GM12878 (cell line): ENCODE results near the gene MYH7. TPM values are rescaled to one million over a fixed set of nuclear protein-coding genes. Genes with fewer than 3 reads are reported as not detected.

Experiments
- ATAC-seq: fragments of 200-7000 bp; cut with Tn5 transposase; 3 replicates; pipeline ENCODE4 v1.9.1; 2020; ENCODE audit warnings: mild to moderate bottlenecking, moderate library complexity
- BruUV-seq: library from RNA; stranded (reverse); fragments of 400-500 nt; replicated peaks from 2 replicates; lab custom pipeline; 2021; lab: Mats Ljungman, UMichigan
- CTCF ChIA-PET: fragments of 300-600 bp; sonication (Branson Sonifier 250); formaldehyde crosslinking; extraction: SDS; loops from one replicate; lab custom pipeline; 2021; ENCODE audit warnings: inconsistent platforms; lab: Yijun Ruan, JAX
- POLR2A ChIA-PET: fragments of 350-600 bp; formaldehyde crosslinking; extraction: SDS; loops from one replicate; lab custom pipeline; 2021; ENCODE audit warnings: inconsistent platforms; lab: Charles Lee
- RAD21 ChIA-PET: fragments of 300-600 bp; sonication (Branson Sonifier 250); formaldehyde crosslinking; loops from one replicate; lab custom pipeline; 2023; ENCODE audit warnings: antibody characterized with exemption; ENCODE audit not compliant: unreplicated experiment; lab: Charles Lee
- SMC1A ChIA-PET: fragments of 300-600 bp; sonication (Branson Sonifier 250); formaldehyde crosslinking; loops from one replicate; lab custom pipeline; 2023; ENCODE audit not compliant: unreplicated experiment, uncharacterized antibody; lab: Charles Lee
- DNase-seq: peaks from one replicate; pipeline ENCODE4 v3.0.0-alpha.2; 2011; ENCODE audit warnings: low read depth, low spot score
- FAIRE-seq: peaks from 3 replicates; lab custom pipeline; 2011; peaks lifted over from hg19 to GRCh38; lab: Jason Lieb, UNC
- H2AFZ ChIP-seq: 2 replicates; pipeline ENCODE4 v1.6.0; 2011; ENCODE audit warnings: low read depth, low read length, control low read depth; ENCODE audit not compliant: control insufficient read depth
- H3K27ac ChIP-seq: 2 replicates; pipeline ENCODE4 v1.5.1; 2011; ENCODE audit warnings: control low read depth; ENCODE audit not compliant: control insufficient read depth, insufficient read depth
- H3K27me3 ChIP-seq, 2 experiments: replicated peaks in 1 of 2; 2 replicates each; pipeline versions ENCODE4 v1.6.0 to v1.6.1; 2011; ENCODE audit warnings: low read length in 1 of 2; ENCODE audit not compliant: control insufficient read depth in 2 of 2, insufficient read depth in 2 of 2
- H3K36me3 ChIP-seq, 2 experiments: 2 replicates each; pipeline ENCODE4 v1.5.1; 2011; ENCODE audit warnings: low read length in 1 of 2; ENCODE audit not compliant: control insufficient read depth in 2 of 2, insufficient read depth in 2 of 2
- H3K4me1 ChIP-seq: 2 replicates; pipeline ENCODE4 v1.6.1; 2011; ENCODE audit warnings: mild to moderate bottlenecking, low read length, moderate library complexity, mixed read lengths; ENCODE audit not compliant: control insufficient read depth, insufficient read depth
- H3K4me2 ChIP-seq: 2 replicates; pipeline ENCODE4 v1.6.0; 2011; ENCODE audit warnings: control low read depth; ENCODE audit not compliant: control insufficient read depth, insufficient read depth
- H3K4me3 ChIP-seq: fragments of 200-600 bp; sonication (generic); 2 replicates; pipeline ENCODE4 v1.5.1; 2016
- H3K79me2 ChIP-seq: 2 replicates; pipeline ENCODE4 v1.6.0; 2011; ENCODE audit warnings: low read length; ENCODE audit not compliant: control insufficient read depth, insufficient read depth
- H3K9ac ChIP-seq: 2 replicates; pipeline ENCODE4 v1.8.0; 2011; ENCODE audit warnings: low read length, control low read depth, mixed read lengths; ENCODE audit not compliant: control insufficient read depth, insufficient read depth
- H3K9me3 ChIP-seq: replicated peaks from 3 replicates; pipeline ENCODE4 v1.5.1; 2011; ENCODE audit warnings: mild to moderate bottlenecking, low read length; ENCODE audit not compliant: control insufficient read depth, insufficient read depth
- H4K20me1 ChIP-seq: 2 replicates; pipeline ENCODE4 v1.6.0; 2011; ENCODE audit not compliant: control insufficient read depth, insufficient read depth
- DPF2 ChIP-seq: fragments of 450-650 bp; IDR thresholded peaks from 2 replicates; pipeline ENCODE4 v1.6.1; 2017; ENCODE audit warnings: mild to moderate bottlenecking
- GATAD2B ChIP-seq: fragments of 450-650 bp; conservative IDR thresholded peaks from 2 replicates; pipeline ENCODE4 v1.6.1; 2017; ENCODE audit warnings: low read depth, mild to moderate bottlenecking, moderate library complexity
- RAD21 ChIP-seq: IDR thresholded peaks from 2 replicates; pipeline ENCODE4 v1.6.1; 2011; ENCODE audit warnings: mild to moderate bottlenecking, low read depth, low read length, moderate library complexity; ENCODE audit not compliant: insufficient read depth
- RUNX3 ChIP-seq: IDR thresholded peaks from 2 replicates; pipeline ENCODE4 v1.6.1; 2012; ENCODE audit warnings: low read length, inconsistent platforms
- SMC3 ChIP-seq: IDR thresholded peaks from 2 replicates; pipeline ENCODE4 v1.6.1; 2011; ENCODE audit warnings: low read length, improper control_type of control experiment, borderline replicate concordance
- YY1 ChIP-seq: IDR thresholded peaks from 2 replicates; pipeline ENCODE4 v1.6.1; 2011; ENCODE audit warnings: low read depth, mild to moderate bottlenecking, low read length
- ZBTB40 ChIP-seq: fragments of 450-650 bp; IDR thresholded peaks from 2 replicates; pipeline ENCODE4 v1.6.1; 2016; ENCODE audit warnings: mild to moderate bottlenecking, moderate library complexity, borderline replicate concordance
- ZNF592 ChIP-seq: fragments of 450-650 bp; IDR thresholded peaks from 2 replicates; pipeline ENCODE4 v1.6.1; 2017; ENCODE audit warnings: mild to moderate bottlenecking, moderate library complexity
- whole genome bisulfite sequencing: methylation state at CpG from one replicate; pipeline ENCODE4 v1.1.6; 2016; ENCODE audit warnings: low lambda C conversion rate; ENCODE audit not compliant: insufficient replicate concordance, insufficient coverage; ENCODE audit errors: missing lambda C conversion rate; 5-methylcytosine and 5-hydroxymethylcytosine counted together
- in situ Hi-C: fragments of 300-500 bp; cut with MboI; formaldehyde crosslinking; loops from 9 replicates; pipeline ENCODE4 v1.14.3; 2018; ENCODE audit warnings: mixed read lengths
- intact Hi-C: fragments of 100-400 bp; cut with micrococcal nuclease; formaldehyde crosslinking; loops from one replicate; pipeline ENCODE4 v1.14.2; 2022; ENCODE audit not compliant: unreplicated experiment
- polyA plus RNA-seq, 11 experiments: library from polyadenylated mRNA; depleted of rRNA in 4 of 11; unstranded in 6 of 11; stranded (reverse) in 5 of 11; fragments of >200 nt; fragmentation: Nextera tagmentation in 4 of 11; fragmentation: Illumina TruSeq in 1 of 11; extraction: Ambion mirVana in 4 of 11; extraction: Trizol in 1 of 11; gene quantifications; 1 replicate in 1 of 11; 2 replicates in 10 of 11; pipeline versions ENCODE4 v1.2.1 to v1.2.3, GENCODE V29; 2011 to 2016; ENCODE audit warnings: inconsistent platforms in 2 of 11, missing spikeins in 2 of 11, low read depth in 1 of 11
- total RNA-seq, 4 experiments: library from RNA; depleted of rRNA in 3 of 4; stranded (reverse); fragments of >200 nt in 3 of 4; fragmentation: Illumina TruSeq in 1 of 4; extraction: Trizol in 1 of 4; gene quantifications; 2 replicates each; pipeline versions ENCODE4 v1.2.1 to v1.2.3, GENCODE V29; 2013 to 2021
- TF ChIP-seq, protein P1 (sequence below), 3 experiments: IDR thresholded peaks in 2 of 3; conservative IDR thresholded peaks in 1 of 3; 2 replicates each; pipeline ENCODE4 v1.5.1; 2011; ENCODE audit warnings: low read depth in 3 of 3, low read length in 3 of 3, mild to moderate bottlenecking in 3 of 3, control low read depth in 2 of 3, moderate library complexity in 2 of 3, inconsistent platforms in 1 of 3, mixed read lengths in 1 of 3; ENCODE audit not compliant: control insufficient read depth in 2 of 3, insufficient read depth in 1 of 3; ENCODE audit errors: extremely low read depth in 1 of 3

The MYH7 gene
- total and polyA plus RNA-seq, 10 of the 15 experiments (the other 5 are each of a cell fraction or from before 2014, with no cell fraction given), result 0.04 to 0.10 (median 0.05) TPM; not detected in 4

DNA sequence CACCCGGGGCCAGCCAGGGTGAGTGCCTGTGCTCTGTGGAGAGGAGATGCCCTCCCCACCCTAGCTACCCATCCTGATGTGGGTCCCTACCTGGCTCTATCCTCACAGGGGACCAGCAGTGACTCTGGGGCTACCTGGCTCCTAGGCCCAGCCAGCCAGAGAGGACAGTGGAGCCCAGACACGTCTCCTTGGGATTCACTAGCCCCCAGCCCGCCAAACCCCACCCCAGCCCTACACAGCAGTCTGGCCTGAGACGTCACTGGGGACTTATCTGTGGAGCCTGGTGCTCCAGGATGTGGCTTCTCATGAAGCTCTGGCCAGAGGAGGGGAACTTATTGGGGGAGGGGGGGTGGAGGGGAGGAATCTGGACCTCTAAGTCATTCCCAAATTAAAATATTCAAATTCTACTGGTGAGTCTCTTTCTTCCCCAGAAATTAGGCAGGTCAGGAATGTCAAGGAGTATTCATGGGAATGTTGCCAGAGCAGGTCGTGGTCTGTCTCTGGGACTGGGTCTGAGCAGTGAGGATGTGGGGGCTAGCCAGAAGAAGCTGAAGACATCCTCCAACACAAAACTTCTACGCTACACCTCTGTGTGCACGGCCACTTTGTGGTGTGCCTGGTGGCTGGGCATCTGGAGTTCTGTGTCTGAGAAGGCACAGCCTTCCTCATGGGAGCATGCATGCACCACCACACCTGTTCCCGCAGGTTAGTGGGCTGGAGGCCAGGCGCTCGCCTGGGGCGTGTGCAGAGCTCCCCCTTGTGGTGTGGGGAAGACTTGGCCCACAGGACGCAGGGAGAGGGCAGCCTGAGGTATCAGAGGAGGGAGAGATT, 55.9 kb downstream of the MYH7 start:
- in situ Hi-C loops, result loop anchor here (5.0 kb wide), 1 partner anchor 117 kb away; no protein-coding TSS in a partner anchor
- no TSS peak for BruUV-seq
- peak; percentile 86 for FAIRE-seq
- 21% methylated on average over 11 of the region's 12 CpGs for WGBS
- H3K79me2 ChIP-seq, result no peaks in the 10 kb centered on the region
- H3K9me3 ChIP-seq, result no peaks in the 10 kb centered on the region
- no peak overlapping the region for H3K4me3 ChIP-seq
- H3K27me3 ChIP-seq, result no peaks in the 10 kb centered on the region; a peak in 1 of 4 replicates
- TF ChIP-seq SMC3, result peak; percentile 94
- TF ChIP-seq ZNF592, result no peak
- TF ChIP-seq, protein P1, sequence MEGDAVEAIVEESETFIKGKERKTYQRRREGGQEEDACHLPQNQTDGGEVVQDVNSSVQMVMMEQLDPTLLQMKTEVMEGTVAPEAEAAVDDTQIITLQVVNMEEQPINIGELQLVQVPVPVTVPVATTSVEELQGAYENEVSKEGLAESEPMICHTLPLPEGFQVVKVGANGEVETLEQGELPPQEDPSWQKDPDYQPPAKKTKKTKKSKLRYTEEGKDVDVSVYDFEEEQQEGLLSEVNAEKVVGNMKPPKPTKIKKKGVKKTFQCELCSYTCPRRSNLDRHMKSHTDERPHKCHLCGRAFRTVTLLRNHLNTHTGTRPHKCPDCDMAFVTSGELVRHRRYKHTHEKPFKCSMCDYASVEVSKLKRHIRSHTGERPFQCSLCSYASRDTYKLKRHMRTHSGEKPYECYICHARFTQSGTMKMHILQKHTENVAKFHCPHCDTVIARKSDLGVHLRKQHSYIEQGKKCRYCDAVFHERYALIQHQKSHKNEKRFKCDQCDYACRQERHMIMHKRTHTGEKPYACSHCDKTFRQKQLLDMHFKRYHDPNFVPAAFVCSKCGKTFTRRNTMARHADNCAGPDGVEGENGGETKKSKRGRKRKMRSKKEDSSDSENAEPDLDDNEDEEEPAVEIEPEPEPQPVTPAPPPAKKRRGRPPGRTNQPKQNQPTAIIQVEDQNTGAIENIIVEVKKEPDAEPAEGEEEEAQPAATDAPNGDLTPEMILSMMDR (IDR thresholded peaks at IDR 0.05 in 2 of 3, conservative IDR thresholded peaks at IDR 0.05 in 1 of 3; ENCODE audit: control insufficient read depth in 2 of 3, extremely low read depth in 1 of 3, insufficient read depth in 1 of 3, low read depth in 3 of 3, low read length in 3 of 3), result peak; percentile 92 to 97 (median 95); a peak in 5 of 6 replicates
- TF ChIP-seq GATAD2B, result 0 out of 2 replicates have a peak, but pooled peaks have one; percentile 27
- peak; percentile 41; the same call in 1 of the 2 replicates for TF ChIP-seq RUNX3
- no peak for TF ChIP-seq DPF2
- TF ChIP-seq RAD21, result peak; percentile 87
- TF ChIP-seq ZBTB40, result no peak
- TF ChIP-seq YY1, result peak; percentile 62; the same call in 1 of the 2 replicates
- no peak overlapping the region for H2AFZ ChIP-seq
- peak; percentile 3 for DNase-seq
- no peak overlapping the region for H3K4me2 ChIP-seq
- ATAC-seq, result peak; percentile 96
- no peak overlapping the region for H3K27ac ChIP-seq
- H3K36me3 ChIP-seq, result no peaks in the 10 kb centered on the region
- SMC1A ChIA-PET, result interaction anchor here (0.9 to 2.1 kb wide), 9 partner anchors 53 to 303 kb away, joined by 3 to 14 read pairs (median 4); partner anchors contain the start of genes HOMEZ and PABPN1
- H4K20me1 ChIP-seq, result no peaks in the 10 kb centered on the region
- RAD21 ChIA-PET, result interaction anchor here (0.7 to 2.3 kb wide), 11 partner anchors 51 to 393 kb away, joined by 3 to 9 read pairs (median 5); partner anchors contain the start of gene PABPN1
- no peak overlapping the region for H3K9ac ChIP-seq
- no peaks in the 10 kb centered on the region for H3K4me1 ChIP-seq
- CTCF ChIA-PET, result interaction anchor here (0.6 to 5.7 kb wide), 31 partner anchors 9 to 322 kb away, joined by 3 to 52 read pairs (median 4); partner anchors contain the start of genes C14orf119 and CEBPE
- intact Hi-C loops, result loop anchor here (1.0 to 2.0 kb wide), 3 partner anchors 51 to 259 kb away; no protein-coding TSS in a partner anchor
- POLR2A ChIA-PET, result interaction anchor here (0.6 kb wide), 1 partner anchor 172 kb away, joined by 3 read pairs; no protein-coding TSS in a partner anchor
